NCI-H526 (cell line): ENCODE results near the gene RBM17.
"Not testable (repeated sequence)": the region's sequence is repeated elsewhere in the genome, so short reads cannot be mapped to it uniquely, and the experiment has no call there.

Source experiments
- DNase-seq, 2 experiments: peaks; one replicate each; lab custom pipeline; 2025; lab: John Stamatoyannopoulos, UW

The RBM17 gene

GRCh38 chr10:6136215-6137201, 47.7 kb downstream of the RBM17 start:
- no peak for DNase-seq

DNA sequence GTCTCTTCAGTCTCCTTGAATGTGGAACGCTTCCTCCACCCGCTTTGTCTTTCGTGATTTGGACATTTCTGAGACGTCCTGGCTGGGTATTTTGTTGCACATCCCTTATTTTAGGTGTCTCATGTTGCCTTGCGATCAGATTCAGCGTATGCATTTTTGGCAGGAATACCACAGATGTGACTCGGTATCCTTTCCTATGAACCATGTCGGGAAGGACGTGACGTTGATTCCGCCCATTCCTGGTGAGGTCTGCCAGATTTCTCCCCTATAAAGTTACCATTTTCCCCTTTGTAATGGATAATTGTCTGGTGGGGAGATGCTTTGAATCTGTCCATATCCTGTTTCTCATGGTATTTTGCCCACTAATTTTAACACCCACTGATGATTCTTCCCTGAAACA, 49.6 kb downstream of the RBM17 start:
- no peak for DNase-seq

DNA sequence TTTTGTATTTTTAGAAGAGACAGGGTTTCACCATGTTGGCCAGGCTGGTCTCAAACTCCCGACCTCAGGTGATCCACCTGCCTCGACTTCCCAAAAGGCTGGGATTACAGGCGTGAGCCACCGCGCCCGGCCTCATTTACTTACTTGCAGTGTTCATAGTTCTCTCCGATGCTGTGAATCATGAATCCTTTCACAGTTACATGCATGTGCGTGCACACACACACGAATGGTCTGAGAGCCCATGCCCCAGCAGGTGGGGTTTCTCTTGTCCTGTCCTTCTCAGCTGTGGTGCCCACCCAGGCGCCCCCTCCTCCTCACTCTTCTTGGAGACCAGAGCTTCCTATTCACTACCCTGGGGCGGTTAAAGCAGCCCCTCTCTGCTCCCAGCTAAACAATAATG, 50.6 kb downstream of the RBM17 start:
- DNase-seq: no peak

- no peak for DNase-seq
Observed at GRCh38 chr10:6140141-6140841, 51.5 kb downstream of the RBM17 start.

DNA sequence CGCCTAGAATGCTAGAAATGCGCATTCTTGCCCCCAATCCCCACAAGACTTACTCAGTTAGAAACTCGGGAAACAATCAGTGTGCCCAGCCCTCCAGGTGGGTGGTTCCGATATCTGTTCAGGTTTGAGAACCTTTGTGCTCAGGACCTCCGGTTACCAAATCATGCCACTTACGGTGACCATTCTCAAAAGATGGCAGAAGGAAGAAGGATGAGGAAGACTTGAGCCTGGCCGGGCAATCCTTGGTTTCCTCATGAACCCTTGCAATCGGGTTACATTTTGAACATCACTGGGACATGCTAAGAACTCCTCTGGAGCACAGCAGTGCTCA, 52.1 kb downstream of the RBM17 start:
- no peak for DNase-seq

GRCh38 chr10:6141296-6142151, 52.7 kb downstream of the RBM17 start:
- peak in 1 of 2 experiments; percentile 39 for DNase-seq

GRCh38 chr10:6142186-6142585, 53.4 kb downstream of the RBM17 start:
- DNase-seq: not testable (repeated sequence)

GRCh38 chr10:6142644-6143043, 53.8 kb downstream of the RBM17 start:
- DNase-seq: no peak

DNA sequence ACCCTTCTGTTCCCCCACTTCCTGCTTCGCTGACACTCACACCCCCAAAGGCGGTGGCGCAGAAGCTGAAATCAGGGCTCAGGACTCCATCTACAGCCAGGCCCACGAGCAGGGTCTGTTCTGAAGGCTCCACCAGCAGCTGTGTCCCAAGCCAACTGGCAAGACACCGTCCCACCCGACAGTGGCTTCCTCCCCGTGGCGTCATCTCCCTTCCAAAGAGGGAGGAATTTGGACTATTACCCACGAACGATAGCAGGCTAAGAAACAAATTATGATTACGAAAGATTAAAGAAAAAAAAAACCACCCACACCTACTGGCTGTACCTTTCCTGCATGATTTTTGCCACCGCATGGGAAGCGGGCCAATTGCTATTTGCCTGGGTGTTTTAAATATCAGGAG, 54.3 kb downstream of the RBM17 start:
- no peak for DNase-seq

DNA sequence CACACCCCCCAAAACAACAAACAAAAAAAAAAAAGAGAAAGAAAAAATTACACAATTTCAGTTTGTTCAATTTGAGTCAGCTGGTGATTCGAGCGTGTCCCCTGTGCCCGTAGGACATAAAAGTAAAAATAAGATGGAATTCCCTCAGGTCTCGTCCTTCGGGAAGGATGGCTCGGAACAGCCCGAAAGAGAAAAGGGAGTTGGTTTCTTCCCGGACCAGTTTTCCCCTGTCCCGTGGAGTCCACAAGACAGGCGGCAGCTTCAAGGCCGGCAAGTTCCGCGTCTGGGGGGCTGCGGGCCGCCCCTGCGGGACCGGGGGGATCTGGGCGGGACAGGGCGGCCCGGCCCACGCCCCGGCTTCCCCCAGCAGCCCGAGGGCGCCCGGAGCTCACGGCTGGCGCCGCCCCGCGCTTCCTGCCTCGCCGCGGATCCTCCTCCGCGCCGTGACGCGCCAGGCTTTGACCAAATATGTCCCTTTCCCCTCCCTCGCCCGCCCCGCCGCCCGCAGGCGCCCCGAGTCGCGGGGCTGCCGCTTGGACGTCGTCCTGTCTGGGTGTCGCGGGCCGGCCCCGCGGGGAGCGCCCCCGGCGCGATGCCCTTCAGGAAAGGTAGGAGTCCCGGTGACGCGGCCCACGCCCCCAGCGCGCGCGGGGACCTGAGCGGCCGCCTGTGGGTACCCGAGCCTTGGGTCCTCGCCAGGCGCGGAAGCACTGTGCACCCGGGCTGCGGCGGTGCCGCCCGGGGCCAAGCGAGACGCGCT, 55.8 kb downstream of the RBM17 start:
- peak in 1 of 2 experiments; percentile 85 for DNase-seq

DNA sequence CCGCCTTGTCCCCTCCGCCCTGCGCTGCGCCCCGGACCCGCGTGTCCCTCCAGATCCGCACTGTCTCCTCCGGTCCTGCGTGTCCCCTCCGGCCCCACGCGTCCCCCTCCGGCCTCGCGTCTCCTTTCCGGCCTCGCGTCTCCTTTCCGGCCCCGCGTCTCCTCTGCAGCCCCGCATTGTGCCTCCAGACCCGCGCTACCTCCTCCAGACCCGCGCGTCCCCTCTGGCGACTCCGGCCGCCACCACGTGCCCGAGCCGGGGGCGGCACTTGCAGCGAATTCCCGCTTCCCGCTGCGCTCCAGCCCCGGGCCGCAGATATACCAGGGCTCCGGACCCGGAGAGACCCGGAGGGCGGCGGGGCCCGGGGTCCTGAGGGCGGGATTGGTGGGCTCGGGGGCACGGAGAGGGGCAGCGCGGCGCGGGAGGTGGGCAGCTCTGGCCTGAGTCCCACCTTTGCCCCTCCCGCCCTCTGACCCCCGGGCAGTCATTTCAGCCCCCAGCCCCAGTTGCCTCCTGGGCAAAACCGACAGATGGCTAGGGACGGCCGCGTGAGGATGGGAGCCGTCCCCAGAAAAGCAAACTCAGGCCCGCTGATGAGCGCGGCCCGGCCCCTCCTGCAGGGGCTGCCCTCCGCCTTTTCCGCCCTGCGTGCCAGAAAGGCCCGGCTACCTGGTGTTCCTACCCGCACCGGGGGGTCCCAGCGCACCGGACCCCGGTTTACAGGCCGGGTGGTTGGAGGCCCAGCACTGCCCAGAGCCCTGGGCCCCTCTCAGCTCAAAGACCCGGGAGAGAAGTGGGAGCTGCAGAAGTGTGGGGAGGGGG, 56.5 kb downstream of the RBM17 start:
- peak in 1 of 2 experiments; percentile 61 for DNase-seq

- peak; percentile 52 to 81 for DNase-seq
Observed at GRCh38 chr10:6146013-6146785, 57.4 kb downstream of the RBM17 start.

DNA sequence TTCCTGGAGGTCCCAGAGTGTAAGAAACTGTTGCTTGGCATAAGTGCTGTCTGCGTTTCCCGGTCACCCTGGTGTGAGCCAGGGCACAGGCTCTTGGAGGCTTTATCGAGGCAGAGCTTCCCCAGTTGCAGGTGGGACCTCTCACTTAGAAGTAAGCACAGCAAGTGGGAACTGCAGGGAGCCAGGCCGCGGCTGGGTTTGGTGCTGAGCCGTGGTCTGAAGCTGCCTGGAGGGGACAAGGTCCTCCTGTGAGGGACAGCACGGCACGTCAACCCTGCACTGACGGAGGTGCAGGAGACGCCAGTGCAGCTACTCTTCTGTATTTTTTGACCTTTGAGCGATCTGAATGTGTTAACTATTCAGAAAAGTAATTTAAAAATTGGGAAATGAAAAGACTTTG, 58.1 kb downstream of the RBM17 start:
- DNase-seq: peak; percentile 5 to 57

DNA sequence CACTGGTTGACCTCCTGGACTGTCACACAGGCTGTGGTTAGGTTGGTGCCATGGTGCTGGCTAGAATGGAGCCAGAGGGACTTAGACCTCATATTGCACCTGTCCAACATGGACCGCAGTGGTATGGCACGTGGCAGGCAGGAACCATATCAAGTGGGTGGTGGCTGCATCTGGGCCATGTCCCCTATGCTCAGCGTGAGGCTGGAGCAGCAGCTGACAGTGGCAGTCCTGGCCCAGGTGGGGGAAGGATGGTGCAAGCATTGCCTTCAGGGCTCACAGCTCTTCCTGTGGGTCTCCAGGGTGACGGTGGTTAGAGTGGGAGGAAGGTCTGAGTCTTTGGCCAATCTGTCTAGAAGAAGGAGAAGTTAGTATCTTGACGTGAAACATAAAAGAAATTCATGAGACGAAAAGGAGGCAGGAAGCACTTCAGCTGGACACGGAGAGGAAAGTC, 59.4 kb downstream of the RBM17 start:
- DNase-seq: no peak

GRCh38 chr10:6148908-6149307, 60.1 kb downstream of the RBM17 start:
- no peak for DNase-seq

GRCh38 chr10:6151087-6151977, 62.5 kb downstream of the RBM17 start:
- peak in 1 of 2 experiments; percentile 13 for DNase-seq

- DNase-seq: no peak
Observed at GRCh38 chr10:6153845-6154244, 65.0 kb downstream of the RBM17 start.

GRCh38 chr10:6154566-6154965, 65.7 kb downstream of the RBM17 start:
- DNase-seq: no peak

- DNase-seq: no peak
Observed at GRCh38 chr10:6158276-6158675, 69.4 kb downstream of the RBM17 start.
